H1 (cell line): Measurements from ENCODE around the gene AASDH. TPM values are rescaled to one million over a fixed set of nuclear protein-coding genes. Genes with fewer than 3 reads are reported as not detected.

Source experiments
- CTCF ChIA-PET: fragments of 300-600 bp; sonication (Branson Sonifier 250); formaldehyde crosslinking; loops from one replicate; lab custom pipeline; 2021; ENCODE audit not compliant: partially characterized antibody; lab: Charles Lee
- POLR2A ChIA-PET: fragments of 300-600 bp; sonication (Branson Sonifier 250); formaldehyde crosslinking; loops from one replicate; lab custom pipeline; 2021; ENCODE audit warnings: inconsistent platforms; ENCODE audit not compliant: partially characterized antibody; lab: Charles Lee
- DNase-seq, 2 experiments: peaks; one replicate each; pipeline versions ENCODE4 v3.0.0 to v3.0.0-alpha.2; 2010 to 2022; ENCODE audit warnings: low spot score in 2 of 2, low read depth in 1 of 2, mixed read lengths in 1 of 2
- FAIRE-seq: peaks from 2 replicates; lab custom pipeline; 2011; peaks lifted over from hg19 to GRCh38; lab: Jason Lieb, UNC
- H2AFZ ChIP-seq: 2 replicates; pipeline ENCODE4 v1.8.1; 2012; ENCODE audit warnings: low read length, inconsistent platforms
- H2AK5ac ChIP-seq: 2 replicates; pipeline ENCODE4 v1.6.1; 2013; ENCODE audit warnings: low read depth, low read length
- H2BK120ac ChIP-seq: replicated peaks from 2 replicates; pipeline ENCODE3; 2013; ENCODE audit warnings: low read depth, low read length, inconsistent platforms
- H2BK12ac ChIP-seq: 2 replicates; pipeline ENCODE4 v1.6.1; 2013; ENCODE audit warnings: low read depth, low read length
- H2BK15ac ChIP-seq: 2 replicates; pipeline ENCODE4 v1.6.1; 2013; ENCODE audit warnings: low read length
- H2BK20ac ChIP-seq: 2 replicates; pipeline ENCODE4 v1.6.1; 2013; ENCODE audit warnings: low read length
- H2BK5ac ChIP-seq: 2 replicates; pipeline ENCODE4 v1.6.1; 2013; ENCODE audit warnings: low read depth, low read length
- H3K14ac ChIP-seq: 2 replicates; pipeline ENCODE4 v1.6.1; 2013; ENCODE audit warnings: inconsistent platforms; ENCODE audit not compliant: insufficient read length
- H3K18ac ChIP-seq: 2 replicates; pipeline ENCODE4 v1.6.1; 2013; ENCODE audit warnings: low read length; ENCODE audit errors: extremely low read depth
- H3K23ac ChIP-seq: 2 replicates; pipeline ENCODE4 v1.6.1; 2013; ENCODE audit warnings: inconsistent platforms; ENCODE audit not compliant: insufficient read length
- H3K23me2 ChIP-seq: 2 replicates; pipeline ENCODE4 v1.6.1; 2013; ENCODE audit warnings: low read depth, low read length
- H3K27ac ChIP-seq: 2 replicates; pipeline ENCODE4 v1.6.1; 2011; ENCODE audit warnings: low read depth, low read length, inconsistent platforms
- H3K27me3 ChIP-seq, 4 experiments: replicated peaks in 1 of 4; 1 replicate in 1 of 4; 2 replicates in 3 of 4; pipeline versions ENCODE4 v1.6.1 to v1.8.1; 2011 to 2013; ENCODE audit warnings: low read length in 3 of 4, mild to moderate bottlenecking in 3 of 4, inconsistent platforms in 2 of 4, mixed read lengths in 2 of 4, moderate library complexity in 1 of 4; ENCODE audit not compliant: control insufficient read depth in 3 of 4, insufficient read depth in 3 of 4; ENCODE audit errors: extremely low read depth in 1 of 4
- H3K36me3 ChIP-seq, 4 experiments: 2 replicates each; pipeline versions ENCODE4 v1.6.1 to v1.8.1; 2011 to 2013; ENCODE audit warnings: mild to moderate bottlenecking in 4 of 4, low read length in 3 of 4, moderate library complexity in 2 of 4, control low read depth in 1 of 4, inconsistent platforms in 1 of 4; ENCODE audit not compliant: insufficient read depth in 4 of 4, control insufficient read depth in 2 of 4
- H3K4ac ChIP-seq: replicated peaks from 2 replicates; pipeline ENCODE3; 2013; ENCODE audit warnings: low read length, low read depth, mixed read lengths, inconsistent platforms; ENCODE audit not compliant: insufficient read length
- H3K4me1 ChIP-seq, 4 experiments: replicated peaks in 1 of 4; 1 replicate in 1 of 4; 2 replicates in 3 of 4; pipeline versions ENCODE4 v1.6.1 to v1.8.1; 2011 to 2013; ENCODE audit warnings: low read length in 3 of 4, inconsistent platforms in 2 of 4, mixed read lengths in 1 of 4; ENCODE audit not compliant: insufficient read depth in 4 of 4, control insufficient read depth in 3 of 4
- H3K4me2 ChIP-seq, 2 experiments: 2 replicates each; pipeline versions ENCODE4 v1.6.1 to v1.8.1; 2011 to 2013; ENCODE audit warnings: low read depth in 2 of 2, low read length in 2 of 2, control low read depth in 1 of 2, inconsistent platforms in 1 of 2, mild to moderate bottlenecking in 1 of 2; ENCODE audit not compliant: insufficient read depth in 1 of 2
- H3K4me3 ChIP-seq, 4 experiments: fragments of 200-600, 300-600 bp in 1 of 4; sonication (generic), shearing (Covaris generic), sonication (Bioruptor Twin) in 1 of 4; 2 replicates each; pipeline versions ENCODE4 v1.5.1 to v1.8.1; 2011 to 2016; ENCODE audit warnings: low read length in 4 of 4, low read depth in 3 of 4, control low read depth in 2 of 4, inconsistent platforms in 2 of 4, mild to moderate bottlenecking in 2 of 4, mixed read lengths in 1 of 4, moderate library complexity in 1 of 4; ENCODE audit not compliant: insufficient read depth in 2 of 4; ENCODE audit errors: extremely low read depth in 1 of 4
- H3K56ac ChIP-seq: replicated peaks from 2 replicates; pipeline ENCODE3; 2013; ENCODE audit warnings: low read depth, mild to moderate bottlenecking, mixed read lengths, low read length, inconsistent platforms; ENCODE audit not compliant: insufficient read length
- H3K79me1 ChIP-seq: 2 replicates; pipeline ENCODE4 v1.6.1; 2013; ENCODE audit warnings: low read depth, low read length, control low read depth
- H3K79me2 ChIP-seq, 2 experiments: 2 replicates each; pipeline versions ENCODE4 v1.6.1 to v1.8.1; 2012 to 2013; ENCODE audit warnings: low read length in 2 of 2, mild to moderate bottlenecking in 2 of 2, inconsistent platforms in 1 of 2; ENCODE audit not compliant: insufficient read depth in 2 of 2, control insufficient read depth in 1 of 2
- H3K9ac ChIP-seq, 4 experiments: replicated peaks in 1 of 4; 1 replicate in 1 of 4; 2 replicates in 3 of 4; pipeline versions ENCODE4 v1.6.1 to v1.8.1; 2011 to 2013; ENCODE audit warnings: low read depth in 3 of 4, low read length in 3 of 4, control low read depth in 2 of 4, mild to moderate bottlenecking in 2 of 4, moderate library complexity in 2 of 4, inconsistent platforms in 1 of 4; ENCODE audit errors: extremely low read depth in 1 of 4
- H3K9me3 ChIP-seq, 2 experiments: 2 replicates each; pipeline versions ENCODE4 v1.6.1 to v1.8.1; 2012 to 2013; ENCODE audit warnings: mild to moderate bottlenecking in 2 of 2, moderate library complexity in 2 of 2, control low read depth in 1 of 2, inconsistent platforms in 1 of 2, low read depth in 1 of 2, low read length in 1 of 2, mixed read lengths in 1 of 2; ENCODE audit not compliant: insufficient read depth in 2 of 2
- H4K20me1 ChIP-seq, 2 experiments: replicated peaks in 1 of 2; 2 replicates each; pipeline versions ENCODE3 to v1.8.1; 2011 to 2013; ENCODE audit warnings: inconsistent platforms in 2 of 2, low read length in 2 of 2, mild to moderate bottlenecking in 1 of 2; ENCODE audit not compliant: insufficient read depth in 2 of 2, control insufficient read depth in 1 of 2
- H4K5ac ChIP-seq: 2 replicates; pipeline ENCODE4 v1.6.1; 2013; ENCODE audit warnings: low read length, low read depth, mixed read lengths, inconsistent platforms; ENCODE audit not compliant: insufficient read length
- H4K8ac ChIP-seq: 2 replicates; pipeline ENCODE4 v1.8.0; 2013; ENCODE audit warnings: mild to moderate bottlenecking, moderate library complexity, low read length, inconsistent platforms; ENCODE audit not compliant: insufficient read depth; ENCODE audit errors: extremely low read depth
- H4K91ac ChIP-seq: replicated peaks from 2 replicates; pipeline ENCODE3; 2013; ENCODE audit warnings: low read length, mixed read lengths, inconsistent platforms; ENCODE audit not compliant: insufficient read length
- ASH2L ChIP-seq: fragments of 200-600, 300-600 bp; sonication (generic); IDR thresholded peaks from one replicate; pipeline ENCODE4 v1.7.1; 2017; ENCODE audit warnings: low read length
- ATF2 ChIP-seq: IDR thresholded peaks from 2 replicates; pipeline ENCODE4 v1.6.1; 2012; ENCODE audit warnings: low read length, inconsistent platforms
- CBX8 ChIP-seq: fragments of 300-800, 300-1000 bp; sonication (generic); IDR thresholded peaks from 2 replicates; pipeline ENCODE4 v1.7.1; 2016; ENCODE audit warnings: low read depth, low read length, borderline replicate concordance
- CHD1 ChIP-seq: IDR thresholded peaks from 2 replicates; pipeline ENCODE4 v1.6.1; 2012; ENCODE audit warnings: low read depth, low read length, improper control_type of control experiment
- FOSL1 ChIP-seq: IDR thresholded peaks from 2 replicates; pipeline ENCODE4 v1.6.1; 2011; ENCODE audit warnings: mild to moderate bottlenecking, low read depth, low read length, moderate library complexity; ENCODE audit not compliant: insufficient read depth
- JUND ChIP-seq: IDR thresholded peaks from 2 replicates; pipeline ENCODE4 v1.6.1; 2011; ENCODE audit warnings: mild to moderate bottlenecking, improper control_type of control experiment, low read length
- MAX ChIP-seq: IDR thresholded peaks from 2 replicates; pipeline ENCODE4 v1.6.1; 2012; ENCODE audit warnings: inconsistent platforms
- POLR2A ChIP-seq, 2 experiments: IDR thresholded peaks; 1 replicate in 1 of 2; 2 replicates in 1 of 2; pipeline ENCODE4 v1.6.1; 2011; ENCODE audit warnings: low read depth in 2 of 2, low read length in 2 of 2, mild to moderate bottlenecking in 2 of 2; ENCODE audit errors: control extremely low read depth in 1 of 2
- POU5F1 ChIP-seq: IDR thresholded peaks from 2 replicates; pipeline ENCODE4 v1.6.1; 2011; ENCODE audit warnings: low read depth, mild to moderate bottlenecking, low read length, moderate library complexity
- SIRT6 ChIP-seq: IDR thresholded peaks from one replicate; pipeline ENCODE4 v1.7.1; 2012; ENCODE audit warnings: low read length, inconsistent platforms
- SP1 ChIP-seq: IDR thresholded peaks from 2 replicates; pipeline ENCODE4 v1.6.1; 2011; ENCODE audit warnings: low read depth, low read length
- TAF1 ChIP-seq: IDR thresholded peaks from 2 replicates; pipeline ENCODE4 v1.6.1; 2011; ENCODE audit warnings: mild to moderate bottlenecking, low read depth, low read length
- USF2 ChIP-seq: IDR thresholded peaks from 2 replicates; pipeline ENCODE4 v1.6.1; 2011; ENCODE audit warnings: low read length, improper control_type of control experiment
- WGBS, 2 experiments: shearing (Covaris generic) in 1 of 2; methylation state at CpG; one replicate each; pipeline versions ENCODE4 v1.1.6 to v1.1.7; 2013 to 2015; ENCODE audit warnings: low lambda C conversion rate in 2 of 2, mixed read lengths in 2 of 2, inconsistent platforms in 1 of 2, low coverage in 1 of 2, missing lambda C conversion rate in 1 of 2; ENCODE audit not compliant: insufficient replicate concordance in 2 of 2, insufficient coverage in 1 of 2, insufficient read length in 1 of 2; ENCODE audit errors: extremely low coverage in 1 of 2, missing lambda C conversion rate in 1 of 2; 5-methylcytosine and 5-hydroxymethylcytosine counted together
- polyA plus RNA-seq, 7 experiments: library from polyadenylated mRNA; depleted of rRNA in 3 of 7; stranded (reverse) in 5 of 7; unstranded in 2 of 7; fragments of >200 nt in 5 of 7; fragments of 200-250 nt in 2 of 7; gene quantifications; 1 replicate in 5 of 7; 2 replicates in 1 of 7; 4 replicates in 1 of 7; pipeline versions ENCODE4 v1.2.1 to v1.2.3, GENCODE V29; 2011 to 2013; ENCODE audit warnings: missing spikeins in 2 of 7, mixed read lengths in 2 of 7
- total RNA-seq: library from RNA; stranded (reverse); fragmentation: NEBNext Ultra II Directional; extraction: Animal tissue kit (Norgen Biotek cat#: 25700); gene quantifications from 2 replicates; pipeline ENCODE4 v1.2.1, GENCODE V29; 2021

The AASDH gene
- total and polyA plus RNA-seq, 2 of the 8 experiments (the other 6 are each of a cell fraction or from before 2014, with no cell fraction given) = 8.0 to 10.9 TPM

- Histone ChIP-seq H3K4me3 (no peak overlapping the region), H3K23ac (no peak overlapping the region), H3K9ac (no peak overlapping the region), H3K56ac (no peak overlapping the region), H2BK20ac (no peak overlapping the region), H3K36me3 (peaks cover 0 to 14% (median 0%) of the 10 kb centered on the region in 4 experiments; a peak in 4 of 8 replicates), H3K4me1 (no peaks in the 10 kb centered on the region), H3K9me3 (no peaks in the 10 kb centered on the region), H3K4me2 (no peak overlapping the region), H2AFZ (no peak overlapping the region), H3K14ac (no peak overlapping the region), H4K91ac (no peak overlapping the region), H3K27ac (no peak overlapping the region), H3K4ac (no peak overlapping the region), H3K27me3 (no peaks in the 10 kb centered on the region), H4K20me1 (no peaks in the 10 kb centered on the region), H2BK15ac (no peak overlapping the region), H4K8ac (no peak overlapping the region), H2BK12ac (no peak overlapping the region), H3K18ac (no peak overlapping the region), H2BK5ac (no peak overlapping the region), H3K79me1 (no peaks in the 10 kb centered on the region; the same call in 1 of the 2 replicates), H3K79me2 (no peaks in the 10 kb centered on the region), H3K23me2 (no peaks in the 10 kb centered on the region), H4K5ac (no peak overlapping the region), H2AK5ac (no peak overlapping the region), H2BK120ac (no peak overlapping the region)
- DNase-seq (no peak), FAIRE-seq (no peak)
- POLR2A ChIA-PET = interaction anchor here (0.7 to 4.8 kb wide), 3 partner anchors 12 to 61 kb away, joined by 3 to 24 read pairs (median 8); partner anchors contain the start of genes AASDH, PAICS and PPAT
- CTCF ChIA-PET = interaction anchor here (0.7 kb wide), 1 partner anchor 35 kb away, joined by 3 read pairs; no protein-coding TSS in a partner anchor
- 88% methylated on average over 1 of the region's 1 CpG; no CpG with 5 or more reads in 1 of the 2 experiments for WGBS, 2 experiments
- TF ChIP-seq FOSL1 (no peak), ASH2L (no peak), MAX (no peak), ATF2 (no peak), POLR2A (IDR thresholded peaks at IDR 0.05; ENCODE audit: control extremely low read depth in 1 of 2, low read depth in 2 of 2, low read length in 2 of 2) (no peak), CBX8 (no peak), JUND (no peak), POU5F1 (no peak), USF2 (no peak), SIRT6 (no peak), SP1 (no peak), CHD1 (no peak), TAF1 (no peak)
These were observed 12.3 kb downstream of the AASDH start for GRCh38 chr4:56374956-56375355.
